Measurements from ENCODE around the gene CPNE5.

Gene CPNE5

DNA sequence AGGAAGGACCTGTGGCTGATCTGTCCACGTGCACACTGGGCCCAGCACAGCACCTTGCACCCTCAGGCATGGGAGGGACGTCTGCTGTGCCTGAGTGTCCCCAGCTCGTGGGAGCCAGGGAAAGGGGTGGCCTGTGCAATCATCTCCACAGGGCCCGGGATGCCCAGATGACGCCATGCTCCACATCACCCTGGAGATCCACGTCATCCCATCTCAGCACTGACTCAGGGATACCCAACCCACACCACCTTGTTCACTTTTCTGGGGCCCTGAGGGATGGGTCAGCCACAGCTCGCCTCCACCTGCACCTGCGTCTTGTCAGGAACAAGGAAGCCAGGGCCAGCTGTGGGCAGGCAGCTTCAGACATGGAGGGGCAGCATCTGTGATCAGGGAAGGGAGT lies 93.4 kb downstream of the CPNE5 start:
- no peak for DNase-seq (ENCODE audit: low read depth in 2 of 2)

DNA sequence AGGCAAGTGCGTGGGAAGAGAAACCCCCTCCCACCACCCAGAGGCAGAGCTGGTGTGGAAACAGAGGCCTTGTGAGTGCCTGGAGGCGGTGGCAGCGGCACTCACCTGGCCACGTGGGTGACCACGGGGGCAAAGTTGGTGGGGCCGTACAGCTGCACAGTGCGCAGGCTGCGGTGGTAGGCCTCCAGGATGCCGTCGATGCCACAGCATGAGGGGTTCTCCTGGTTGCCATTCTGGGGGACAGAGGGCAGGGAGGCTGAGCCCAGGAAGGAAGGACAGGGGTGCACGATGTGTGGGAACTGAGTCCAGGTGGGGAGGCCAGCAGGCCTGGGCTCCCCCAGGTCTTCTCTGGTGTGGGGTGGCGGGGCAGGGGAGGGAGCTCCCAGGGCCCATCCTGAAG lies 94.0 kb downstream of the CPNE5 start:
- DNase-seq (ENCODE audit: low read depth in 2 of 2) = no peak

DNA sequence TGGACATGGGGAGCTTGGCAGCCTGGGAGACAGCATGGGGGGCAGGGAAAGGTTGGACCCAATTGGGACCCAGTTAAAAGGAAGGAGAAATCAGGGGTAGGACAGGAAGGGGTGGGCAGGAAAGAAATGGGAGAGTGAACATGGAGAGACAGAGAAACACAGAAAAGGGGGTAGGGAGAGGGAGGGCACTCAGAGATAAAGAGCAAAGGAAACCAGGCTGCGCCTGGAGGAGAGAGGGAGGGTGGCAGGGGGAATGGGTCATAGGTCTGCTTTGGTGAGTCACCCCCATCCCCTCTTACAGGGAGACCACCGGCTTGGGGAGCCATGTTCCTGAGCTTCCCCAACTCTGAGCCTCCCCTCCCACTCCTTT lies 95.0 kb downstream of the CPNE5 start:
- no peak for DNase-seq (ENCODE audit: low read depth in 2 of 2)

- no peak for DNase-seq (ENCODE audit: low read depth in 2 of 2)
These were observed 95.5 kb downstream of the CPNE5 start for GRCh38 chr6:36743538-36744303.

- no peak for DNase-seq (ENCODE audit: low read depth in 2 of 2)
These were observed 96.2 kb downstream of the CPNE5 start for GRCh38 chr6:36743032-36743431.

- no peak for DNase-seq (ENCODE audit: low read depth in 2 of 2)
These were observed 97.1 kb downstream of the CPNE5 start for GRCh38 chr6:36742146-36742545.

- no peak for DNase-seq (ENCODE audit: low read depth in 2 of 2)
These were observed 98.4 kb downstream of the CPNE5 start for GRCh38 chr6:36740818-36741179.

- DNase-seq (ENCODE audit: low read depth in 2 of 2) = no peak
These were observed 99.1 kb downstream of the CPNE5 start for GRCh38 chr6:36739947-36740817.

DNA sequence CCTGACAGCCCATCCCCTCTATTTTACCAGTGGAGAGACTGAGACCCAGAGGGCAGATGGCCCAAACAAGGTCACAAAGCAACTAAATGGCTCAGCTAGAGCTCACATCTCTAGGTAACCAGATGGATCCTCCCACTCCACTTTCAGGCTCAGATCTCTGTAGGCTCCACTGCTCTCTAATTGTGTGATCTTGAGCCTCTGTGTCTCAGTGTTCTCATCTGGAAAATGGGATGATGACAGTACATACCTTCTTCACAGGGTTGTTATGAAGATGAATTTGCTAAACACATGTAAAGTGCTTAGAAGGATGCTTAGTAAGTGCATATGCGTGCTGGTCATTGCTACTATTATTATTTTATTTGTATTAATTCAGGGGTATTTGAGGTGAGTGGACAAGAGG lies 101.1 kb downstream of the CPNE5 start:
- no peak for DNase-seq (ENCODE audit: low read depth in 2 of 2)

DNA sequence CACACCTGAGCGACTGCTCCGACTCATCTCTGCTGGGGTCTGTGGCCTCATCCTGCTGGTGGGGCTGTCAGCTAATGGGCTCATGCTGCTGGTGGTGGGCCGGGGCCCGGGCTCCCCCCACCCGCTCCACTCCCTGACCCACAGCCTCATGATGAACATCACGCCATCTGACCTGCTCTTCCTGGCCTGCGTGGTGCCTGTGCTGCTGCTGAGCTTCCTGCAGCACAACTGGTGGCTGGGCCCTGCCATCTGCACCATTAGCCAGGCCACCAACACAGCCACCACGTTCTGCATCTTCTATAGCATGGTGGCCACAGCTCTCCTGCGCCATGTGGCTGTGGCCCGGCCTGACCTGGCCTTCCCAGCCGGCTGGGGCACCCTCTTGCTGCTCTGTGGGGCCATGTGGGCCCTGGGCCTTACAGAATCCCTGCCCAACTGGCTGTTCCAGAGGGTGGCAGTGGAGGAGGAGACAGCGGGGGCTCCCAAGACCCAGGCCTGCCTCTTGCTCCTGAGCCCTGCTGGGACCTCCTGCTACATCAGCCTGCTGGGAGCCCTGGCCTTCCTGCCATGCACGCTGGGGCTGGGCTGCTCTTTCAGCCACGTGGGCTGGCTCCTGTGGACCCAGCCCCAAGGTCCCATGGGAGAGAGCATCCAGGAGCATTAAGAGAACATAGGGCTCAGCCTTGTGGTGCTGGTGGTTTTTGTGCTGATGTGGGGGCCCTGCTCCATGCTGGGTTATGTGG lies 102.0 kb downstream of the CPNE5 start:
- no peak for DNase-seq (ENCODE audit: low read depth in 2 of 2)

DNA sequence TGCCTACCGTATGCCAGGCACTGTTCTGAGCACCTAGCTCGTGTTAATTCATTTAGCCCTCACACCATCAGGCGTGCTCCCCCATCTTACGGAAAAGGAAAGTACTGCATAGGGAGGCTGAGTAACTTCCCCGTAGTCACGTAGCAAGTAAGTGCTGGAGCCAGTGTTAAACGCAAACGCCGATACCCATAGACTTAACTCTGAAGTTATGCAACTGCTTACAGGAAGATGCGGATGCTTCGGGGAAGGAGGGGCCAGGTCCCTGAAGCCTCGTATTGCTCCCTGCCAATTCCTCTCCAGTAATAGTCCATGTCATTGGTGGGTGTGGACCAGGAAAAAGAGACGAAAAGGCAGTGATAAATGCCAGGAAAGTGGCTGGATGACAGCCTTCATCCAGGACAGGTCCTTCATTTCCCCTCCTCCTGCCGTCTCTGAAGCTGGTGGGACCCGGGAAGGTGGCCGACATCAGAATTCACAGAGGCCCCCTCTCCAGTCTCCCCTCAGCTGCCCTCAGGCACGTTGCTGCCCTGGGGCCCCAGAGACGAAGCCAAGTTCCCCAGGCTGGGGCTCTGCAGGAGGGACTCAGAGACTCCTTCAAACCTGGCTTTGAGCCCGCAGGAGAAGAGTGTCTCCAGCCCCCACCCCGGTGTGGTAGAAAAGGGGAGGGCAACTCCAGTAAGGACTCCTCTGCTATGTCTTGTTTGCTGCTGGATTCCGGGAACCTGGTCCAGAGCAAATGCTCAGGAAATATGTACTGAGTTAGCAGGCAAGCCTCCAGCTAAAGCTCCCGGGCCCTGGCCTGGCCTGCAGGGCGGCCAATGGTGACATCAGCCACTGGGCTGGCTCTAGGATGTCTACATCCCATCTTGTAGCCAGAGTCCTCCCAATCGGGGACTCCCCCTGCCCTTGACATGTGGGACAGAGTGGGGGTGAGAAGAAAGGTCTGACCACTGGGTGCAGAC lies 103.9 kb downstream of the CPNE5 start:
- DNase-seq (ENCODE audit: low read depth in 2 of 2) = no peak

DNA sequence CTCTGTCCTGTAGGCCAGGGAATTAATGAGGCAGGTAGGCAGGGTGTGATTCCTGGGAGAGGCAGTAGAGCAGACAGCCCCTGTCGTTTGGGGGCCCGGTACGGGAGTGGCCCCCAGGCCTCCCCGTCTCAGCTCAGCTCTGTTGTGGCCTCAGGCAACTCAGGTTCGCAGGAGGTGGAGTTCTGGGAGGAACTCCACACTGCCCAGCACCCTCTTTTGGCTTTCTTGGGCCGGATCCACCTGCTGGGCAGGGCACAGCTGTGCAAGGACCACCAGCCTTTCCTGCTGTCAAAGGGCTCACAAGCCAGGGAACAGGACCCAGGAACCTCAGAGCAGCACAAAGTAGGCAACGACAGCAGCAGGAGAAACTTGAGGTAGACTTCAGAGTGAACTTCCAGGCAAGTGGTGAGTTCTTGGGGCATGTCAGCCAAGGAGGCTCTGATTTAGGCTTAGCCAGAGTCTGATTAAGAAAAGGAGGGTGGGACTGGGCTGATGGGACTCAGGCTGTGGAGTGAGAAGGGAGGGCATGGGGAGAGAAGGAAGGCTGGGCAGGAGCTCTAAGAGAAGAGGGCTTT lies 104.7 kb downstream of the CPNE5 start:
- DNase-seq (ENCODE audit: low read depth in 2 of 2) = no peak

DNA sequence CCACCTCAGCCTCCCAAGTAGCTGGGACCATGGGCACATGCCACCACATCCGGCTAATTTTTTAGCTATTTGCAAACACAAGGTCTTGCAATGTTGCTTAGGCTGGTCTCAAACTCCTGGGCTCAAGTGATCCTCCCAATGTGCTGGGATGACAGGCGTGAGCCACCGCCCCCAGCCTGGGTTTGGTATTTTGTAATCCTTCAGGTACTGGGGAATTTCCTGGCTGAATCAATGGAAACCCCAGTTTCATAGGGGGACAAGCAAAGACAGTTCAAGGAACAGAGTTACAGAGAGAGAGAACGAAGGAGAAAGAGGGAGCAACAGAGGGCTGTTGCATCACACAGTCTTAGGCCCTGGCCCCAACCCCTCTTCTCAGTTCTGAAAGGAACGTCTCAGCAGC lies 105.9 kb downstream of the CPNE5 start:
- DNase-seq (ENCODE audit: low read depth in 2 of 2) = no peak

GRCh38 chr6:36731622-36732310 lies 107.5 kb downstream of the CPNE5 start:
- no peak for DNase-seq (ENCODE audit: low read depth in 2 of 2)

- DNase-seq (ENCODE audit: low read depth in 2 of 2) = no peak
These were observed 108.5 kb downstream of the CPNE5 start for GRCh38 chr6:36730424-36731380.

GRCh38 chr6:36729161-36729524 lies 110.1 kb downstream of the CPNE5 start:
- DNase-seq (ENCODE audit: low read depth in 2 of 2) = no peak

- DNase-seq (ENCODE audit: low read depth in 2 of 2) = no peak
These were observed 110.7 kb downstream of the CPNE5 start for GRCh38 chr6:36728289-36729160.

GRCh38 chr6:36727505-36728021 lies 111.7 kb downstream of the CPNE5 start:
- DNase-seq (ENCODE audit: low read depth in 2 of 2) = no peak

Data from stimulated activated CD8-positive, alpha-beta memory T cell treated with anti-CD3 and anti-CD28 coated beads, Interleukin-2, amount 100 ng/mL, for 1 hour (primary cell).